KOPT-K1 (cell line): Measurements from ENCODE around the gene CD180.

Experiments used
- H3K27ac ChIP-seq: fragments of 200-600 bp; sonication (generic); 2 replicates; pipeline ENCODE4 v1.5.1; 2016; ENCODE audit warnings: antibody characterized with exemption, mild to moderate bottlenecking, low read depth, low read length; ENCODE audit not compliant: poor library complexity, severe bottlenecking
- H3K36me3 ChIP-seq: fragments of 200-600 bp; sonication (generic); 2 replicates; pipeline ENCODE4 v1.5.1; 2017; ENCODE audit warnings: antibody characterized with exemption, mild to moderate bottlenecking, low read length, moderate library complexity; ENCODE audit not compliant: insufficient read depth
- H3K9me3 ChIP-seq: fragments of 200-600 bp; sonication (generic); 2 replicates; pipeline ENCODE4 v1.5.1; 2017; ENCODE audit warnings: antibody characterized with exemption, low read length, mild to moderate bottlenecking; ENCODE audit not compliant: insufficient read depth, poor library complexity, severe bottlenecking

Gene CD180

DNA sequence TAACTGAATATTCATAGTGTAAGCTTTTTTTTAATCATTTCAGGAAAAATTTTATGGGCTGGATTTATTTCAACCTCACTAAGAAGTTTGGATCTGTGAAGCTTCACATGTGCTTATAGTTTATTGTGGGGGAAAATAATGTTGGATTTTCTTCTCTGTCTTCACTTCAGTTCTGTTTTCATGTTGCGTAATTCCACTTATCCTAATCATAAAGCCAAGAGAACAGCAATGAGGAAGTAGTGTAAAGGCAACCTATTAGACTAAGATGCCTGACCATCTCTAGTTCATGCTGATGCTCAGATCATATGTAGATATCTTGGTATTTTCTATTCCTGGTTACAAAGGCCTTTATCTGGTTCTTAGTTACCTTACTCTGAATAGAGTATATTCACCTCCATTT is 50.0 kb downstream of the CD180 start:
- Histone ChIP-seq H3K36me3 (peaks cover 40% of the 10 kb centered on the region), H3K27ac (no peak overlapping the region), H3K9me3 (no peaks in the 10 kb centered on the region)

DNA sequence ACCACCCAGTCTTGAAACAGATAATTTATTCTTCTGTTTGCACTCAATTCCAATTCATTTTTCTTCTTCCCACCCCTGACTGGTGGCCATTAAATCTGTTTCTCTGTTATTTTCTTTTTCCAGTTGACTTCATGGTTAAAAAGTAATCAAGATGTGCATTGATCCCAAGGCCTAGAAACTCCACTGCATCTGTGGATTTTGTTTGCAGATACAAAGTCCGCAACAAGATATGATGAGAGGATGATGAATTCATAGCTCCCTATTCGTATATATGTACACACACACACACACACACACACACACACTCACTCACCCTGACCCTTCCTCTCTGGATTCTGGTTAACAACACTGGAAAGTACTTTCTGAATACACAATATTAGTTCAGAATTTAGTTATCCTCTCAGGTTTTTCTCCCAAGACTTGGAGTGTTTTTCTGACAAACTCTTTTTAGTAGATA is 52.4 kb downstream of the CD180 start:
- H3K36me3 ChIP-seq = peaks cover 28% of the 10 kb centered on the region
- H3K9me3 ChIP-seq = no peaks in the 10 kb centered on the region
- no peak overlapping the region for H3K27ac ChIP-seq

DNA sequence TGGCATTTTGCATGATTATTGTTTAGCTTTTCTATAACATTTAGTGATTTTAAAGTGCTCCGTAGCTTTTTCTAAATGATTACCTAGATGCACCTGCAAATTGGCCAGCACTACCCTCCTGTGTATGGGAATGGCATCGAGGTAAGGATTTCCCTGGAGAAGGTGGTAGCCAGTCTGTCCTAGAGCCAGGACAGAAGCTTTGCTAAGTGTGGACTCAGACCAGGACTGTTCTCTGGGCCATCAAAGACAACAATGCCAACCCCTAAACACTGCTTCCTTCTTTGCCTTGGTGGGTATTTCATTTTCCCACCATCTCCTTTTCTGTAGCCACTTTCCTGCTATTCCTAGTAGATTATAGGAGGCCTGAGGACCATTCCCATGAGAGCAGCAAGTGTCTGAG is 53.0 kb downstream of the CD180 start:
- Histone ChIP-seq H3K9me3 (no peaks in the 10 kb centered on the region), H3K36me3 (peaks cover 28% of the 10 kb centered on the region), H3K27ac (no peak overlapping the region)

DNA sequence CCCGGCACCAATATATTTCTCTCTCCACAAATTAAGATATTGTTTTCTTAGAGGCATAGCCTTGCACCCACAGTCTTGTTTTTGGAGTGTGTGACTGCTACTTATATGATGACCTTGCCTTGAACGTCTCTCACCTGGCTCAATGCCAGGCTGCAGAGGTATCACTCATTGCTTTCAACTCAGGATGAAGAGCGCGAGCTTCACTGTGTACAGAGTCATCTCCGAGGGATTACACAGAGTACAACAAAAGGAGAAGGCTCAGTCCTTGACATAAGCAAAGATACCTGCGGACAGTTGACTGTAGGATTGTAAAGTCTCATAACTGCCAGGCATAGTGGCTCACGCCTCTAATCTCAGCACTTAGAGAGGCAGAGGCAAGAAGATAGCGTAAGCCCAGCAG is 53.8 kb downstream of the CD180 start:
- peaks cover 28% of the 10 kb centered on the region for H3K36me3 ChIP-seq
- H3K27ac ChIP-seq = no peak overlapping the region
- H3K9me3 ChIP-seq = no peaks in the 10 kb centered on the region

DNA sequence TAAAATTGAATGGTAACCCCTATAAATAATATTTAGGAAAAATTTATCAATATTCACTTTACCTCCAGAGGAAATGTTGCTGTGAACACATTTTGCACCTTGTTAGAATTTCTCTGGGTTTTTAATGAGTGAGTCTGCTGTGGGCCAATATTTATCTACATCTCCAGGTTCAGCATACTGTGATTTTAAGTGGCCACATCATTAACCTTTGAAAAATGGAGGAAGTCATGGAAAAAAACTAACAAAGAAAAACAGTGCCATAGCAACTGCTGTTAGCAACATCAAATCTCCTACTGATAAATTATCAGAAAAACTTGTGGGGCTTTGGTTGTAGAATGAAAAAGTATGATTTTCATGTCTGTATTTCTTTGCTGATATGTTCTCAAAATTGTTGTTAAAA is 55.0 kb downstream of the CD180 start:
- no peak overlapping the region for H3K27ac ChIP-seq
- peaks cover 28% of the 10 kb centered on the region for H3K36me3 ChIP-seq
- no peaks in the 10 kb centered on the region for H3K9me3 ChIP-seq

DNA sequence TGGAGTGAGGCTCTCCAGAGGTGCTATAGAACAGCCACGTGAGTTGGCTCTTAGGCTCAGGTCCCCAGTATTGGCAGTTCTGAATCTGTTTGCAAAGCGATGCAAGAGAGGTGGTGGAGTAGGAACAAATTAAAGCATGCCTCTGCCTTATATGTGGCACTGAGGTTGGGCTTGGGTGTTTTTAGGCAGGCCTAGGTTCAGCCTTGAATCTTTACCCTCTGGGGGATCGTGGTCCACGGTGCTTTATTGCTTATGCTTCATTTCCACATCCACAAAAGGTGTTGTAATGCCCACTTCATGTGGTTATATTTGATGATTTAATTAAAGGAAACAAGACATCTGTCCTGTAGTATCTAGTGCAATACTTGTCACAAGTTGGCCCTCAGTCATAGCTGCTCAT is 56.2 kb downstream of the CD180 start:
- H3K27ac ChIP-seq = no peak overlapping the region
- H3K36me3 ChIP-seq = peaks cover 22% of the 10 kb centered on the region
- H3K9me3 ChIP-seq = no peaks in the 10 kb centered on the region

DNA sequence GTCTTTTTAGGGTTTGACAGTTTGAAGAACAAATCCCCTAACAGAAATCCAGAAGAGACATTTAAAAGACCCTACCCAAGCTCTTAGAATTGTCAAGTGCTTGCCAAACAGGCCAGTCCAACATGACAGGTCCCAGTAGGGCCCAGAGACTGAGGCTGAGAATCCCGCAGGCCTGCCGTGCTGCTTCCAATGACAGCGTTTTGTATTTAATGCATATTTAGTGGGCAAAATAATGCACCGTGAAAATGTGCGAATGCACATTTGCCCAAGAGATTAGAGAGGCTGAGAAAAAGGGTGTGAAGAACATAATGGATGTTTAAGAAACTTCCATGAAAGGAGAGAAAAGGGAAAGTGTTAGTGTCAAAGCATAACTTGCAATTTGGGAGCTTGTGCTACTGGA is 57.6 kb downstream of the CD180 start:
- Histone ChIP-seq H3K36me3 (peaks cover 9% of the 10 kb centered on the region), H3K27ac (no peak overlapping the region), H3K9me3 (no peaks in the 10 kb centered on the region)

DNA sequence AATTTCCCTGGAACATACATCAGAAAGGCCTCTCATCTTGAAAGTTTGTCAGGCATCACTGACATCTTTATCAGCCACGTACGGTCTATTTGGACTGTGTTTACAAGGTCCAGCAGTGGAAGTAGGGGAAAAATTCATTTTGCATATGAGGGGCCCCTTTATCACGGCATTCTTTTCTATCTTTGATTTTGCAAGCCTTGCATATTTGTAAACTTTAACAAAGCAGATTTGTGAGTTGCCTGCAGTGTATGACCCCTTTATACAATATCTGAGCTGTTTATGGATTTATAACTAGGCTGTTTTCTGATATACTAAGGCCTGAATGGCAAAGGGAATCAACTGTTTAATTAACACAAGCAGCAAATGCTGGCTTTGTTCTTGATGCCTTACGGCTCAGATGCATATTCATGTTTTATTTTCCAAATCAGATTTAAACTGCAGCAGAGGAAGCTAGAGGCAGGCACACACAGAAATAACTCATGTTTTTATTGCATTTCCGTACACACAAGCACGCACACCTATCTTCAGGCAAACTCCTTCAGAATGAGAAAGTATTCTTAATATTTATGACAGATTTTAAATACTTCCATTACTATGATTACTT is 61.1 kb downstream of the CD180 start:
- H3K27ac ChIP-seq = no peak overlapping the region

DNA sequence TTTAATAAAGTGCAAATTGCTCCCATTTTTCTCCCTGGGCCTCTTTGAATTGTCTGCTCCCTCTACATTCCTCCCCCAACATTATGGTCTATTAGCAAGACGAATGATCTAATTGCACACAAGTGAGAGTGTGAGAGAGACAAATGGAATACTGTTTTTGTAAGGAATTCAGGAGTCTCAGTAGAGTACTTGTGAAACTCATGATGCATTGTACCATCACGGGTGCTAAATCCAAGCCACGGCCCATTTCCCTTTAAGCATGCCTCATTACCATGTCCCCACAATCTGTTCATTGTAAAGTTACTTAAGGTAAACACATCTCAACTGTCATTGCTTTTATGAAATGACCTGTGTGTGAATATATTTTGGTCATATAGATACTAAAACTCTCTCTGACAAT is 62.8 kb downstream of the CD180 start:
- no peaks in the 10 kb centered on the region for H3K9me3 ChIP-seq
- H3K36me3 ChIP-seq = no peaks in the 10 kb centered on the region
- no peak overlapping the region for H3K27ac ChIP-seq

More for the DNA sequence above, 61.1 kb downstream of the CD180 start:
- Histone ChIP-seq H3K9me3 (no peaks in the 10 kb centered on the region), H3K36me3 (no peaks in the 10 kb centered on the region)

DNA sequence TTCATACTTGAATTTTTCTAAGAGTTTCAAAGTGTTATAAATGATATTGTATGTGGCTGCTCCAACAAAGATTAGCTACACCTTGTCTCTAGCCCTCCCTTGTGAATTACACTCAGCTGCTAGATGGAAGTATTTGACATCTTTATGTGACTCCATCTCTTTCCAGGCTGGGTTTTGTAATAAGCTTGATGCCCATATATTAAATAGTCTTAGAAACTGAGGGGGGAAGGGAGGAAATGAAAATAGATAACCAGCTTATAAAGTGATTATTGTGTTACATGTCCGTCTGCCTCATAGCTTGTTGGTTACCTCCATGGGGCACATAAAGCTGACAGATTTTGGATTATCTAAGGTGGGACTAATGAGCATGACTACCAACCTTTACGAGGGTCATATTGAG is 63.4 kb downstream of the CD180 start:
- Histone ChIP-seq H3K36me3 (no peaks in the 10 kb centered on the region), H3K9me3 (no peaks in the 10 kb centered on the region), H3K27ac (no peak overlapping the region)

DNA sequence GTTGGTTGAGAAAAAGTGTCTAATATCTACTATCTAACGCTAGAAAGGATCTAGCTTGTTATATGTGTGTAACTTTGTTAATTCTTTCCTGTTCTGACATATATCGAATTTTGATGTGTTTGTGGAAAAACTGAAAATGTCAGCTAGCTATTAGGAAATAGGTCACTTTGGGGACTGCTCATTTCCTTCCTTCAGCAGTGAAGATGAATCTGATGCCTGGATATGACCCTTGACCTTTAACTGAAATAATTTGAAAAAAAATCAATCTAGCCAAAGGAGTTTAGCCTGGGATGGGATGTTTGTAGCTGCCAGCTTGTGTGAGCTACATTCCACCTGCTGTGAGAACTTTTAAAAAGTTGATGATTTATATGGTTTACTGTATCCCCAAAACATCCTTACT is 66.8 kb downstream of the CD180 start:
- Histone ChIP-seq H3K36me3 (no peaks in the 10 kb centered on the region), H3K27ac (no peak overlapping the region), H3K9me3 (no peaks in the 10 kb centered on the region)
